Neural progenitor cell (in vitro differentiated cells): ENCODE data around the gene FAM193A. TPM values are rescaled to one million over a fixed set of nuclear protein-coding genes. Genes with fewer than 3 reads are reported as not detected.

ENCODE experiments used
- DNase-seq: peaks from one replicate; pipeline ENCODE4 v3.0.0-alpha.2; 2016; ENCODE audit warnings: low spot score
- H2AFZ ChIP-seq: fragments of 200-600 bp; sonication (generic); replicated peaks from 2 replicates; pipeline ENCODE4 v1.6.1; 2016; ENCODE audit warnings: antibody characterized with exemption
- H3F3A ChIP-seq: fragments of 200-600 bp; sonication (generic); 2 replicates; pipeline ENCODE4 v1.6.1; 2016; ENCODE audit warnings: antibody characterized with exemption, low read depth
- H3K27ac ChIP-seq: fragments of 200-600 bp; sonication (generic); 2 replicates; pipeline ENCODE4 v1.5.1; 2016; ENCODE audit warnings: mild to moderate bottlenecking
- H3K27me3 ChIP-seq: fragments of 200-600 bp; sonication (generic); 2 replicates; pipeline ENCODE4 v1.6.1; 2016; ENCODE audit warnings: mild to moderate bottlenecking, moderate library complexity
- H3K36me3 ChIP-seq: fragments of 200-600 bp; sonication (generic); 2 replicates; pipeline ENCODE4 v1.5.1; 2016
- H3K4me1 ChIP-seq: fragments of 200-600 bp; sonication (generic); 2 replicates; pipeline ENCODE4 v1.6.1; 2016; ENCODE audit warnings: mixed run types
- H3K4me2 ChIP-seq: fragments of 200-600 bp; sonication (generic); 2 replicates; pipeline ENCODE4 v1.6.1; 2016
- H3K4me3 ChIP-seq: fragments of 200-600 bp; sonication (generic); 2 replicates; pipeline ENCODE4 v1.5.1; 2016
- H3K79me2 ChIP-seq: fragments of 200-600 bp; sonication (generic); 2 replicates; pipeline ENCODE4 v1.6.1; 2016; ENCODE audit warnings: low read depth
- H3K9ac ChIP-seq: fragments of 200-600 bp; sonication (generic); 2 replicates; pipeline ENCODE4 v1.6.1; 2016
- H3K9me3 ChIP-seq: fragments of 200-600 bp; sonication (generic); 2 replicates; pipeline ENCODE4 v1.5.1; 2016; ENCODE audit warnings: low read depth
- H4K20me1 ChIP-seq: fragments of 200-600 bp; sonication (generic); 2 replicates; pipeline ENCODE4 v1.6.1; 2016; ENCODE audit warnings: low read depth
- H3K27ac Mint-ChIP-seq: 3 replicates; pipeline ENCODE4 v1.8.0; 2021; ENCODE audit warnings: mixed read lengths
- H3K27me3 Mint-ChIP-seq: 2 replicates; pipeline ENCODE4 v1.8.0; 2022; ENCODE audit warnings: low read depth, mild to moderate bottlenecking, inconsistent platforms, moderate library complexity, mixed read lengths; ENCODE audit not compliant: insufficient read depth
- H3K36me3 Mint-ChIP-seq: 3 replicates; pipeline ENCODE4 v1.8.0; 2021; ENCODE audit warnings: mixed read lengths
- H3K4me1 Mint-ChIP-seq: 3 replicates; pipeline ENCODE4 v1.8.0; 2021; ENCODE audit warnings: mixed read lengths
- H3K4me3 Mint-ChIP-seq: 3 replicates; pipeline ENCODE4 v1.8.0; 2021; ENCODE audit warnings: mild to moderate bottlenecking, moderate library complexity, mixed read lengths
- H3K9me3 Mint-ChIP-seq: 3 replicates; pipeline ENCODE4 v1.8.0; 2020; ENCODE audit warnings: mixed read lengths
- EZH2 ChIP-seq: fragments of 200-600 bp; sonication (generic); IDR thresholded peaks from 2 replicates; pipeline ENCODE4 v1.6.1; 2017; ENCODE audit warnings: antibody characterized with exemption, mild to moderate bottlenecking, moderate library complexity
- EZH2phosphoT487 ChIP-seq: fragments of 200-600 bp; sonication (generic); IDR thresholded peaks from 2 replicates; pipeline ENCODE4 v1.6.1; 2017; ENCODE audit warnings: antibody characterized with exemption
- total RNA-seq: library from RNA; depleted of rRNA; stranded (reverse); fragments of >200 nt; gene quantifications from 2 replicates; pipeline ENCODE4 v1.2.3, GENCODE V29; 2015; ENCODE audit warnings: low replicate concordance
- TF ChIP-seq, protein P1 (sequence below): fragments of 200-600 bp; sonication (generic); IDR thresholded peaks from 2 replicates; pipeline ENCODE4 v1.5.1; 2017; ENCODE audit warnings: antibody characterized with exemption, mild to moderate bottlenecking

The FAM193A gene
- total RNA-seq, 1 donor from 2014 or later, result 29.1 TPM

- H3K36me3 Mint-ChIP-seq, result peaks cover 38% of the 10 kb centered on the region
Observed at GRCh38 chr4:2516635-2517034, 19.8 kb upstream of the FAM193A start.

GRCh38 chr4:2526559-2526958, 9.9 kb upstream of the FAM193A start:
- no peak overlapping the region for H2AFZ ChIP-seq
- no peaks in the 10 kb centered on the region for H3K9me3 ChIP-seq
- H3K4me1 Mint-ChIP-seq, result no peaks in the 10 kb centered on the region
- H3K4me2 ChIP-seq, result no peak overlapping the region
- no peak overlapping the region for H3K4me3 Mint-ChIP-seq
- no peaks in the 10 kb centered on the region for H3K4me1 ChIP-seq
- no peak overlapping the region for H3K9ac ChIP-seq
- TF ChIP-seq EZH2 (no peak), EZH2phosphoT487 (no peak)
- TF ChIP-seq, protein P1, sequence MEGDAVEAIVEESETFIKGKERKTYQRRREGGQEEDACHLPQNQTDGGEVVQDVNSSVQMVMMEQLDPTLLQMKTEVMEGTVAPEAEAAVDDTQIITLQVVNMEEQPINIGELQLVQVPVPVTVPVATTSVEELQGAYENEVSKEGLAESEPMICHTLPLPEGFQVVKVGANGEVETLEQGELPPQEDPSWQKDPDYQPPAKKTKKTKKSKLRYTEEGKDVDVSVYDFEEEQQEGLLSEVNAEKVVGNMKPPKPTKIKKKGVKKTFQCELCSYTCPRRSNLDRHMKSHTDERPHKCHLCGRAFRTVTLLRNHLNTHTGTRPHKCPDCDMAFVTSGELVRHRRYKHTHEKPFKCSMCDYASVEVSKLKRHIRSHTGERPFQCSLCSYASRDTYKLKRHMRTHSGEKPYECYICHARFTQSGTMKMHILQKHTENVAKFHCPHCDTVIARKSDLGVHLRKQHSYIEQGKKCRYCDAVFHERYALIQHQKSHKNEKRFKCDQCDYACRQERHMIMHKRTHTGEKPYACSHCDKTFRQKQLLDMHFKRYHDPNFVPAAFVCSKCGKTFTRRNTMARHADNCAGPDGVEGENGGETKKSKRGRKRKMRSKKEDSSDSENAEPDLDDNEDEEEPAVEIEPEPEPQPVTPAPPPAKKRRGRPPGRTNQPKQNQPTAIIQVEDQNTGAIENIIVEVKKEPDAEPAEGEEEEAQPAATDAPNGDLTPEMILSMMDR, result no peak
- no peaks in the 10 kb centered on the region for H3F3A ChIP-seq
- H3K27ac Mint-ChIP-seq, result no peak overlapping the region
- H3K79me2 ChIP-seq, result no peaks in the 10 kb centered on the region
- H3K36me3 Mint-ChIP-seq, result no peaks in the 10 kb centered on the region
- H4K20me1 ChIP-seq, result no peaks in the 10 kb centered on the region
- H3K27ac ChIP-seq, result no peak overlapping the region
- no peaks in the 10 kb centered on the region for H3K27me3 ChIP-seq
- no peak for DNase-seq
- peaks cover 12% of the 10 kb centered on the region for H3K27me3 Mint-ChIP-seq
- H3K36me3 ChIP-seq, result no peaks in the 10 kb centered on the region
- peaks cover 4% of the 10 kb centered on the region for H3K9me3 Mint-ChIP-seq
- H3K4me3 ChIP-seq, result no peak overlapping the region

More at GRCh38 chr4:2516635-2517034, 19.8 kb upstream of the FAM193A start:
- no peak overlapping the region for H3K4me2 ChIP-seq
- no peak overlapping the region for H3K4me3 ChIP-seq
- H3K79me2 ChIP-seq, result no peaks in the 10 kb centered on the region
- no peaks in the 10 kb centered on the region for H3K4me1 ChIP-seq
- H2AFZ ChIP-seq, result no peak overlapping the region
- H3K27ac ChIP-seq, result no peak overlapping the region
- peaks cover 13% of the 10 kb centered on the region for H3K27me3 Mint-ChIP-seq
- no peaks in the 10 kb centered on the region for H4K20me1 ChIP-seq
- H3K27ac Mint-ChIP-seq, result no peak overlapping the region
- no peak for DNase-seq
- no peak overlapping the region for H3K9ac ChIP-seq
- no peak for TF ChIP-seq EZH2phosphoT487
- TF ChIP-seq, protein P1, result no peak
- no peak for TF ChIP-seq EZH2
- H3F3A ChIP-seq, result no peaks in the 10 kb centered on the region
- no peaks in the 10 kb centered on the region for H3K36me3 ChIP-seq
- no peaks in the 10 kb centered on the region for H3K27me3 ChIP-seq
- no peaks in the 10 kb centered on the region for H3K9me3 ChIP-seq
- no peak overlapping the region for H3K4me3 Mint-ChIP-seq
- no peaks in the 10 kb centered on the region for H3K9me3 Mint-ChIP-seq
- no peaks in the 10 kb centered on the region for H3K4me1 Mint-ChIP-seq

DNA sequence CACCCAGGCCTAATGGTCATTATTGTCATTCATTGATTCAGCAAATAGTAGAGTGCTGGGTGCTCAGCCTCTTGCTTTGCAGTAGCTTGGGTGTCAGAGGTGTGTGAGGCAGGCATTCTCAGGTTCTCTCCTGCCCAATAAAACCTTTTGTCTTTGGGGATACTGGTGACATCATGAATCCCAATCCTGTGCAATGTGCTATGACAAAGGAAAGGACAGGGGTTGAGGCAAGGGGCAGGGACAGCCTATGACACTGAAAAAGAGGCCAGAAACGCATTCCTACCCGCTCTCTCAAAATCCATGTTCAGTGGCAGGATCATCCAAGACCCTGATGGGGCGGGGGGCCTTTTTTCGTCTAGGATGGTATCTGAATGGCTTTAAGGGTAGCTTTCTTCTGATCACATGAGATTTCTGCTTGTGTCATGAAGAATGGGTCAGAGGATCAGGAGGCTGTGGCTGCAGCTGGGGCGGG, 1.5 kb upstream of the FAM193A start:
- Histone ChIP-seq H3K9me3 (no peaks in the 10 kb centered on the region), H3K4me3 (peak overlapping the region; percentile 99), H3K4me1 (peaks cover 11% of the 10 kb centered on the region), H3K36me3 (no peaks in the 10 kb centered on the region), H3K9ac (peak overlapping the region; percentile 22), H2AFZ (peak overlapping the region; percentile 68), H4K20me1 (peaks cover 29% of the 10 kb centered on the region), H3K27me3 (no peaks in the 10 kb centered on the region), H3K4me2 (peak overlapping the region; percentile 89), H3K79me2 (peaks cover 30% of the 10 kb centered on the region), H3F3A (peaks cover 28% of the 10 kb centered on the region), H3K27ac (peak overlapping the region; percentile 68)
- TF ChIP-seq, protein P1, result no peak
- TF ChIP-seq EZH2phosphoT487 (no peak), EZH2 (no peak)
- Mint-ChIP-seq H3K27me3 (peaks cover 7% of the 10 kb centered on the region), H3K27ac (peak overlapping the region; percentile 94), H3K4me1 (peaks cover 20% of the 10 kb centered on the region), H3K9me3 (no peaks in the 10 kb centered on the region), H3K4me3 (peak overlapping the region; percentile 97), H3K36me3 (peaks cover 4% of the 10 kb centered on the region)
- DNase-seq, result peak; percentile 43
